MM.1S (cell line): ENCODE measurements around the gene PCNX1.
"Not testable (repeated sequence)": the region's sequence is repeated elsewhere in the genome, so short reads cannot be mapped to it uniquely, and the experiment has no call there.

ENCODE experiments used
- DNase-seq: peaks from one replicate; pipeline ENCODE4 v3.0.0-alpha.2; 2015
- H2AFZ ChIP-seq: fragments of 300-600 bp; sonication (generic); 2 replicates; pipeline ENCODE4 v1.6.0; 2016; ENCODE audit warnings: antibody characterized with exemption, low read length
- H3F3A ChIP-seq: fragments of 300-600 bp; sonication (generic); 2 replicates; pipeline ENCODE4 v1.6.1; 2016; ENCODE audit warnings: mild to moderate bottlenecking, antibody characterized with exemption, low read length, moderate library complexity, mixed read lengths; ENCODE audit not compliant: insufficient read depth
- H3K27ac ChIP-seq: fragments of 300-600 bp; sonication (generic); 2 replicates; pipeline ENCODE4 v1.5.1; 2016; ENCODE audit warnings: mild to moderate bottlenecking, low read length
- H3K27me3 ChIP-seq: fragments of 300-600 bp; sonication (generic); replicated peaks from 2 replicates; pipeline ENCODE4 v1.6.0; 2016; ENCODE audit warnings: low read length; ENCODE audit not compliant: insufficient read depth
- H3K36me3 ChIP-seq: fragments of 300-600 bp; sonication (generic); replicated peaks from 2 replicates; pipeline ENCODE4 v1.6.1; 2016; ENCODE audit warnings: mild to moderate bottlenecking, low read length, mixed read lengths; ENCODE audit not compliant: insufficient read depth
- H3K4me1 ChIP-seq: fragments of 300-600 bp; sonication (generic); 2 replicates; pipeline ENCODE4 v1.6.1; 2016; ENCODE audit warnings: low read length, mixed read lengths
- H3K4me2 ChIP-seq: fragments of 300-600 bp; sonication (generic); 2 replicates; pipeline ENCODE4 v1.6.0; 2016; ENCODE audit warnings: low read depth, low read length
- H3K4me3 ChIP-seq: fragments of 300-600 bp; sonication (generic); 2 replicates; pipeline ENCODE4 v1.5.1; 2016; ENCODE audit warnings: low read length, mixed read lengths
- H3K79me2 ChIP-seq: fragments of 300-600 bp; sonication (generic); 2 replicates; pipeline ENCODE4 v1.6.1; 2016; ENCODE audit warnings: mixed run types, low read length, mixed read lengths
- H3K9ac ChIP-seq: fragments of 300-600 bp; sonication (generic); 2 replicates; pipeline ENCODE4 v1.6.1; 2016; ENCODE audit warnings: low read length, mixed read lengths
- H3K9me2 ChIP-seq: fragments of 300-600 bp; sonication (generic); replicated peaks from 2 replicates; pipeline ENCODE4 v1.6.1; 2016; ENCODE audit warnings: mild to moderate bottlenecking, low read length, mixed read lengths; ENCODE audit not compliant: insufficient read depth
- H3K9me3 ChIP-seq: fragments of 300-600 bp; sonication (generic); replicated peaks from 2 replicates; pipeline ENCODE4 v1.6.1; 2016; ENCODE audit warnings: mild to moderate bottlenecking, low read length, mixed read lengths; ENCODE audit not compliant: insufficient read depth
- H4K20me1 ChIP-seq: fragments of 300-600 bp; sonication (generic); 2 replicates; pipeline ENCODE4 v1.6.1; 2016; ENCODE audit warnings: mild to moderate bottlenecking, low read length, moderate library complexity, mixed read lengths; ENCODE audit not compliant: insufficient read depth
- EZH2 ChIP-seq: fragments of 300-600 bp; sonication (generic); optimal IDR thresholded peaks from 2 replicates; pipeline ENCODE3; 2017; ENCODE audit warnings: low read depth, mild to moderate bottlenecking, antibody characterized with exemption, low read length, mixed read lengths
- EZH2phosphoT487 ChIP-seq: fragments of 300-600 bp; sonication (generic); IDR thresholded peaks from 2 replicates; pipeline ENCODE4 v1.6.1; 2018; ENCODE audit warnings: antibody characterized with exemption, low read length
- TF ChIP-seq, protein P1 (sequence below): fragments of 300-600 bp; sonication (generic); IDR thresholded peaks from 2 replicates; pipeline ENCODE4 v1.5.1; 2016; ENCODE audit warnings: antibody characterized with exemption, low read length, mixed read lengths

PCNX1 gene

GRCh38 chr14:70934084-70934483, 26.8 kb downstream of the PCNX1 start:
- H3K4me2 ChIP-seq: no peak overlapping the region
- TF ChIP-seq EZH2 (no peak), EZH2phosphoT487 (no peak)
- TF ChIP-seq, protein P1, sequence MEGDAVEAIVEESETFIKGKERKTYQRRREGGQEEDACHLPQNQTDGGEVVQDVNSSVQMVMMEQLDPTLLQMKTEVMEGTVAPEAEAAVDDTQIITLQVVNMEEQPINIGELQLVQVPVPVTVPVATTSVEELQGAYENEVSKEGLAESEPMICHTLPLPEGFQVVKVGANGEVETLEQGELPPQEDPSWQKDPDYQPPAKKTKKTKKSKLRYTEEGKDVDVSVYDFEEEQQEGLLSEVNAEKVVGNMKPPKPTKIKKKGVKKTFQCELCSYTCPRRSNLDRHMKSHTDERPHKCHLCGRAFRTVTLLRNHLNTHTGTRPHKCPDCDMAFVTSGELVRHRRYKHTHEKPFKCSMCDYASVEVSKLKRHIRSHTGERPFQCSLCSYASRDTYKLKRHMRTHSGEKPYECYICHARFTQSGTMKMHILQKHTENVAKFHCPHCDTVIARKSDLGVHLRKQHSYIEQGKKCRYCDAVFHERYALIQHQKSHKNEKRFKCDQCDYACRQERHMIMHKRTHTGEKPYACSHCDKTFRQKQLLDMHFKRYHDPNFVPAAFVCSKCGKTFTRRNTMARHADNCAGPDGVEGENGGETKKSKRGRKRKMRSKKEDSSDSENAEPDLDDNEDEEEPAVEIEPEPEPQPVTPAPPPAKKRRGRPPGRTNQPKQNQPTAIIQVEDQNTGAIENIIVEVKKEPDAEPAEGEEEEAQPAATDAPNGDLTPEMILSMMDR: no peak
- 0 out of 2 replicates have a peak, but pooled peaks cover 16% of the 10 kb centered on the region for H3K4me1 ChIP-seq
- H3K9me2 ChIP-seq: no peaks in the 10 kb centered on the region
- DNase-seq: no peak
- peaks cover 6% of the 10 kb centered on the region; the same call in 1 of the 2 replicates for H3F3A ChIP-seq
- no peak overlapping the region for H3K27ac ChIP-seq
- no peak overlapping the region for H3K9ac ChIP-seq
- H3K79me2 ChIP-seq: peaks cover 40% of the 10 kb centered on the region
- no peaks in the 10 kb centered on the region for H3K9me3 ChIP-seq
- H3K4me3 ChIP-seq: no peak overlapping the region
- H3K27me3 ChIP-seq: no peaks in the 10 kb centered on the region
- no peak overlapping the region for H2AFZ ChIP-seq
- H4K20me1 ChIP-seq: no peaks in the 10 kb centered on the region
- H3K36me3 ChIP-seq: no peaks in the 10 kb centered on the region

DNA sequence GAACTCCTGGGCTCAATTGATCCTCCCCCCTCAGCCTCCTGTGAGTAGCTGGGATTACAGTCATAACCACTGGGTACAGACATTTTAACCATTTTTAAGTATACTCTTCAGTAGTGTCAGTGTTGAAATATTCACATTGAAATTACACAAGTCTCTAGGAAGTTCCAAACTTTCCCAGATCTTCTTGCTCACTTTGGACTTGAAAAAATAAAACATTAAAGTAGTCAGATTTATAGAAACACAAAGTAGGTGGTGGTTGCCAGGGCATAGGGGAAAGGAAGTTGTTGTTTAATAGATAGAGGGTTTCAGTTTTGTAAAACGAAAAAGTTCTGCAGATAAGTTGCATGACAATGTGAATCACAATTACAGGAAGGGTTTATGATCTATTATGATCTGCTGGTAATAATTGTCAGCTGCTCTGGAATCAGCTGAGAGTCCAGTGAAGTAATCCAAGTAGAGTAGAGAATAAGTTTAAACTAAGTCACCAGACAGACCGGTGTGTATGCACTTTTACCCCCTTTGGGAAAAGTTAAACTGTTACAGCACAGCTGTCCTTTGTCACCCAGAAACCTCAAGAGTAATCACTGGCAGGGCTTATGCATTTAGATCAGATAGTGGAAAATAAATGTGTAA, 27.4 kb downstream of the PCNX1 start:
- DNase-seq: peak; percentile 13
- no peaks in the 10 kb centered on the region for H3K36me3 ChIP-seq
- no peaks in the 10 kb centered on the region for H4K20me1 ChIP-seq
- no peak overlapping the region for H3K9ac ChIP-seq
- no peak overlapping the region for H2AFZ ChIP-seq
- no peaks in the 10 kb centered on the region for H3K9me3 ChIP-seq
- H3K9me2 ChIP-seq: no peaks in the 10 kb centered on the region
- H3K4me3 ChIP-seq: no peak overlapping the region
- H3K27me3 ChIP-seq: no peaks in the 10 kb centered on the region
- 0 out of 2 replicates have a peak, but pooled peaks cover 16% of the 10 kb centered on the region for H3K4me1 ChIP-seq
- no peak overlapping the region; the same call in 1 of the 2 replicates for H3K4me2 ChIP-seq
- peaks cover 35% of the 10 kb centered on the region for H3K79me2 ChIP-seq
- peaks cover 6% of the 10 kb centered on the region; the same call in 1 of the 2 replicates for H3F3A ChIP-seq
- H3K27ac ChIP-seq: peak overlapping the region; percentile 29; the same call in 1 of the 2 replicates
- TF ChIP-seq EZH2 (no peak), EZH2phosphoT487 (no peak)
- TF ChIP-seq, protein P1: no peak

- peaks cover 34% of the 10 kb centered on the region for H3K79me2 ChIP-seq
- peaks cover 6% of the 10 kb centered on the region; the same call in 1 of the 2 replicates for H3F3A ChIP-seq
- no peaks in the 10 kb centered on the region for H3K9me3 ChIP-seq
- no peak overlapping the region for H3K9ac ChIP-seq
- H2AFZ ChIP-seq: no peak overlapping the region
- H3K27me3 ChIP-seq: no peaks in the 10 kb centered on the region
- no peak for DNase-seq
- TF ChIP-seq EZH2phosphoT487: no peak
- TF ChIP-seq, protein P1: no peak
- TF ChIP-seq EZH2: no peak
- H4K20me1 ChIP-seq: no peaks in the 10 kb centered on the region
- no peak overlapping the region for H3K4me3 ChIP-seq
- 0 out of 2 replicates have a peak, but pooled peaks cover 16% of the 10 kb centered on the region for H3K4me1 ChIP-seq
- H3K4me2 ChIP-seq: no peak overlapping the region
- H3K36me3 ChIP-seq: no peaks in the 10 kb centered on the region
- H3K9me2 ChIP-seq: no peaks in the 10 kb centered on the region
- peak overlapping the region; percentile 29; the same call in 1 of the 2 replicates for H3K27ac ChIP-seq
These were observed 27.9 kb downstream of the PCNX1 start for GRCh38 chr14:70935135-70935534.

DNA sequence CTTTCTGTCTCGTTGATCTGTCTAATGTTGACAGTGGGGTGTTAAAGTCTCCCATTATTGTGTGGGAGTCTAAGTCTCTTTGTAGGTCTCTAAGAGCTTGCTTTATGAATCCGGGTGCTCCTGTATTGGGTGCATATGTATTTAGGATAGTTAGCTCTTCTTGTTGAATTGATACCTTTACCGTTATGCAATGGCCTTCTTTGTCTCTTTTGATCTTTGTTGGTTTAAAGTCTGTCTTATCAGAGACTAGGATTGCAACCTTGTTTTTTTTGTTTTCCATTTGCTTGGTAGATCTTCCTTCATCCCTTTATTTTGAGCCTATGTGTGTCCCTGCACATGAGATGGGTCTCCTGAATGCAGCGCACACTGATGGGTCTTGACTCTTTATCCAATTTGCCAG, 32.4 kb downstream of the PCNX1 start:
- H2AFZ ChIP-seq, H3K27me3 ChIP-seq, H3K4me3 ChIP-seq, H3K4me1 ChIP-seq, H3K36me3 ChIP-seq, H3K9me3 ChIP-seq, H3K27ac ChIP-seq, H3K4me2 ChIP-seq, H4K20me1 ChIP-seq, H3K9ac ChIP-seq, H3K9me2 ChIP-seq, H3F3A ChIP-seq, DNase-seq: not testable (repeated sequence)
- H3K79me2 ChIP-seq: peaks cover 21% of the 10 kb centered on the region

DNA sequence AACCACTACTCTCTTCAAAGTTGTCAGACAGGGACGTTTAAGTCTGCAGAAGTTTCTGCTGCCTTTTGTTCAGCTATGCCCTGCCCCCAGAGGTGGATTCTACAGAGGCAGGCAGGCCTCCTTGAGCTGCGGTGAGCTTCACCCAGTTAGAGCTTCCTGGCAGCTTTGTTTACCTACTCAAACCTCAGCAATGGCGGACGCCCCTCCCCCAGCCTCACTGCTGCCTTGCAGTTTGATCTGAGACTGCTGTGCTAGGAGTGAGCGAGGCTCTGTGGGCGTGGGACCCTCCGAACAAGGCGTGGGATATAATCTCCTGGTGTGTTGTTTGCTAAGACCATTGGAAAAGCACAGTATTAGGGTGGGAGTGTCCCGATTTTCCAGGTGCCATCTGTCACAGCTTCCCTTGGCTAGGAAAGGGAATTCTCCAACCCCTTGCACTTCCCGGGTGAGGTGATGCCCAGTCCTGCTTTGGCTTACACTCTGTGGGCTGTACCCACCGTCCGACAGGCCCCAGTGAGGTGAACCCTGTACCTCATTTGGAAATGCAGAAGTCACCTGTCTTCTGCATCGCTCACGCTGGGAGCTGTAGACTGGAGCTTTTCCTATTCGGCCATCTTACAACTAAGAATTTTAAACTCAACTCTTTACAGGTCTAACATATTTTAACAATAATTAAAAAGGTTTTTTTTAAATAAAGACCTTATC, 34.5 kb downstream of the PCNX1 start:
- not testable (repeated sequence) for H3K9me3 ChIP-seq, H2AFZ ChIP-seq, H4K20me1 ChIP-seq, DNase-seq, H3K4me2 ChIP-seq, H3F3A ChIP-seq, H3K27ac ChIP-seq, H3K9ac ChIP-seq, H3K36me3 ChIP-seq, H3K9me2 ChIP-seq, H3K79me2 ChIP-seq, H3K4me3 ChIP-seq, H3K27me3 ChIP-seq, H3K4me1 ChIP-seq
